Subcutaneous adipose tissue (tissue), 4 donors: Measurements from ENCODE around the gene SLC49A4. TPM values are rescaled to one million over a fixed set of nuclear protein-coding genes. Genes with fewer than 3 reads are reported as not detected.

Experiments
- CTCF ChIP-seq: fragments of 450-650 bp; IDR thresholded peaks from one replicate; pipeline ENCODE4 v1.5.1; 2016; ENCODE audit warnings: low read depth, mild to moderate bottlenecking, control low read depth, antibody characterized with exemption, moderate library complexity
- total RNA-seq, 4 donors: library from RNA; depleted of rRNA; stranded (reverse); fragments of >200 nt; gene quantifications; one replicate each; pipeline ENCODE4 v1.1.0, GENCODE V29; 2016

Gene SLC49A4
- total RNA-seq, 4 donors from 2014 or later = 21.1 to 27.1 (median 23.2) TPM

- TF ChIP-seq CTCF = no peak
Measured at GRCh38 chr3:122859021-122859805, 64.3 kb downstream of the SLC49A4 start.

DNA sequence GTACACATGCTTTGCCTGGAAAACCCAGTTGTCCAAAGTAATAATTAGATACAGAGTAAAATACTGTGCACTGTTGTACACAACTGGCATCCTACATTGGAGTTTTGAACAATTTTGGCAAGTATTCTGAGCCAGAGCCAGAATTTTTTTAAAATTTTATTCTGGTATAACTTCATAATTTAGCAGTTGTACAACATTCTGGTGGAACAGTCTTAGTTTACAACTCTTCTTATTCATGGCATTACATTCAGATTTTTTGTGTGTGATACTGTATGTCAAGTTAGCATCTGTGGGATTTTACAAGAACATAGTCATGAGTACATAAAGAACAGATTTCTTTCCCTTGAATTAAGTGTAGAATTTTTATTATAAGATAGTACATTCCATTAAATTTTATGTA lies 67.5 kb downstream of the SLC49A4 start:
- no peak for TF ChIP-seq CTCF

- no peak for TF ChIP-seq CTCF
Measured at GRCh38 chr3:122864498-122864897, 69.6 kb downstream of the SLC49A4 start.

DNA sequence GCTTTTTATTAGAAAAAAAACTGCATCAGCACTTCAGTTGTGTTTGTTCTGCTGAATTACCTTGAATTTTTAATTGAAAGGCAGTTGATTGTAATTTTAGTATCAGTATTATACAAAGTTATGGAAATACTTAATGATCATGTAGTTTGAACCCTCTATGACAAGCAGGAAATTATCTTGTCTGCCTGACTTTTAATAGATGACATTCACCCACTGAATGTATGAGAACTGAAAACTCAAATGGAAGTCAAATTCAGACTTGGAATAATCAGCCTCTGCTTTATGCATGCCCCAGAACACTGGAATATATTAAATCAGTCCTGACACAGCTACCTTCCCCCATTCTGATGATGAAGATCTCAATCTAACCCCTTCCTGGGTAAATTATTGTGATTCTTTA lies 73.5 kb downstream of the SLC49A4 start:
- no peak for TF ChIP-seq CTCF

DNA sequence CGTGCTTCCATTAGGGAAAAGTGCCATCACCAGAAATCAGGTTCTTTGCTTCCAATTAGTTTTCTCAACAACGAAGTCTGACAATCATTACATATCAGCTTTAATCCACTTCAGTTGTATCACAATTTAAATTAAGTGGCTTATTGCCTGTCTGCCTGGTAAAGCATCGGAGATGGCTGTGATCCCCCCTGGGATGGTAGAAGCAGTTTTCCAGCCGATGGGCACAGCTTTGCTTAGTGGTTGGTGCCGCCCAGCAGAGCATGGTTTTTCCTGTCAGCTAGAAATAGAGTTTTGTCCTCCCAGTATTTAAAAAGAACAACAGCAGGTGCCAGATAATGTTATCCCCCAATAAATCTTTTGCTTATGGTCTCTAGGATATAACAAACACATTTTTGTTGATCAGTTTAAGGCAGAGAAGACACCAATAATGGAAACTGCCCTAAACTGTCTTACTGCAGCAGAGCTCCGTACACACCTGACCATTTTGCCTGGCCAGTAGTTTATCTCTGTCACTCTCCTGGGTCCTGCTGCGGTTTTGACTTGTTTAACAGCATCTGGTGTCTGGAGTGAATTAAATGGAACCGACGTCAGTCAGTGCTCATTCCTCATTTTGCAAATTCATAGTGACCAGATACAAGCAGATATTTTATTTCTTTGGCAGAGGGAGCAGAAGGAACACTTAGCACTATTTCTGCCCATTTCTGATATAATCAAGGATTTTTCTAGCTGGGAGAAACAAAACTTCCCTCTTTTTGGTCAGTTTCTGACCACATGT lies 79.1 kb downstream of the SLC49A4 start:
- TF ChIP-seq CTCF = no peak

DNA sequence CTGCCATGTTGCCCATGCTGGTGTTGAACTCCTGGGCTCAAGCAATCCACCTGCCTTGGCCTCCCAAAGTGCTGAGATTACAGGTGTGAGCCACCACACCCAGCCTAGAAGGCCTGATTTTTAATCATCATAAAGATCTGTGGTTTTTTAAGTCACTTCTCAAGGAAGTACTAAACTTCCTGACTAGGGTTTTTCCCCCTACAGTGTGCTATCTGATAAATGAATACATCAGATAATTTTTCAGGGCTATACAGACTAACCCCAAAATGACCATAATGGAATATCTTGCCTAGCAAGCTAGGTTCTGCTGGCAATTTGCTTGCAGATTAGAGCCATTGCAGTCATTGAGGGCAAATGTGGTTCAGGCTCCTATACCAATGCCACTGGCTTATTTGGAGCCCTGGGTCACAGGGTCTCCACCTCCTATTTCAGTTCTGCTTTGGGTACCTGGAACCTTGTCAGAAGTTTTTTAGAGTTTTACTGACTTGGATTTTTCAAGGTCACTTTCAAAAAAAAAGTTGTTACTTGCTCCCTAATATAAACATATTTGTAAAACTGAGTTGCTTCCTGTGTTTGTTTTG lies 80.8 kb downstream of the SLC49A4 start:
- TF ChIP-seq CTCF = no peak

DNA sequence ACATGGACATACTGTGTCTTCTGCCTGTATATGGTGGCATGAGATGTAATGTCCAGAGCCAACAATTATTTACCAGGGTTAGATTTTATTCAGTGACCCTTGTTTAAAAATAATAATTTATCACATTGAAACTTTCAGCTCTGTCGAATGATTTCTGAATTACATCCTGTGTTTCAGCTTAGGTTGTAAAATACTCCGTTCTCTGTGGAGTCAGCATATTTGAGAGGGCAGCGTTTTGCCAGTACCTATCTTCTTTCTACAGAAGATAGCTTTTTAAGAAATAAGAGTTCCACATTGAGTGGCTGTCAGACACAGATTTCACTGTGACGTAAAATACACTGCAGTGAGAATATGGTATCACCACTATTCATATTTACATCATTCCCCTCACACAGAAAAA lies 85.3 kb downstream of the SLC49A4 start:
- TF ChIP-seq CTCF = no peak
